HCT116 (cell line): ENCODE data around the gene LMO7. TPM values are rescaled to one million over a fixed set of nuclear protein-coding genes. Genes with fewer than 3 reads are reported as not detected.

ENCODE experiments used
- ATAC-seq: fragments of 200-7000 bp; cut with Tn5 transposase; 2 replicates; pipeline ENCODE4 v1.9.1; 2020; ENCODE audit warnings: mild to moderate bottlenecking, moderate library complexity
- BruUV-seq: library from RNA; stranded (reverse); fragments of 400-500 nt; replicated peaks from 2 replicates; lab custom pipeline; 2021; lab: Mats Ljungman, UMichigan
- CTCF ChIA-PET: fragments of 300-600 bp; sonication (Branson Sonifier 250); formaldehyde crosslinking; loops from one replicate; lab custom pipeline; 2021; ENCODE audit warnings: antibody characterized with exemption; lab: Charles Lee
- POLR2A ChIA-PET: fragments of 300-600, 350-600 bp; sonication (Branson Sonifier 250); formaldehyde crosslinking; loops from one replicate; lab custom pipeline; 2021; ENCODE audit warnings: antibody characterized with exemption; lab: Charles Lee
- RAD21 ChIA-PET, 2 experiments: fragments of 300-600 bp; sonication (Branson Sonifier 250); formaldehyde crosslinking; loops; one replicate each; lab custom pipeline; 2023; ENCODE audit warnings: low total read pairs in 2 of 2; ENCODE audit not compliant: uncharacterized antibody in 2 of 2, unreplicated experiment in 2 of 2, low non-redundant PET in 1 of 2; lab: Charles Lee
- DNase-seq: peaks from one replicate; pipeline ENCODE4 v3.0.0-alpha.2; 2010; ENCODE audit warnings: low read depth, low spot score
- H2AFZ ChIP-seq: fragments of 200-600 bp; shearing (Covaris generic), sonication (generic); 2 replicates; pipeline ENCODE4 v1.6.1; 2017; ENCODE audit warnings: low read depth, mixed run types, mixed read lengths, antibody characterized with exemption, low read length; ENCODE audit not compliant: poor library complexity, severe bottlenecking
- H3K27ac ChIP-seq: 2 replicates; pipeline ENCODE4 v1.5.1; 2012; ENCODE audit warnings: low read depth, low read length
- H3K27me3 ChIP-seq: fragments of 200-600 bp; sonication (generic); 2 replicates; pipeline ENCODE4 v1.6.1; 2016; ENCODE audit warnings: mixed run types, low read length, mixed read lengths; ENCODE audit not compliant: insufficient read depth
- H3K36me3 ChIP-seq, 2 experiments: fragments of 200-500 bp in 1 of 2; fragments of 200-600 bp in 1 of 2; sonication (Bioruptor generic) in 1 of 2; sonication (generic) in 1 of 2; 2 replicates each; pipeline versions ENCODE4 v1.5.1 to v1.6.1; 2014 to 2016; ENCODE audit warnings: low read length in 2 of 2, inconsistent platforms in 1 of 2, mixed read lengths in 1 of 2, mixed run types in 1 of 2; ENCODE audit not compliant: insufficient read depth in 2 of 2, control insufficient read depth in 1 of 2
- H3K4me1 ChIP-seq, 2 experiments: fragments of 200-600 bp in 1 of 2; sonication (generic) in 1 of 2; 2 replicates each; pipeline versions ENCODE4 v1.5.1 to v1.6.1; 2012 to 2017; ENCODE audit warnings: low read length in 2 of 2, inconsistent platforms in 1 of 2, mild to moderate bottlenecking in 1 of 2, mixed read lengths in 1 of 2, mixed run types in 1 of 2, moderate library complexity in 1 of 2; ENCODE audit not compliant: insufficient read depth in 2 of 2, control insufficient read depth in 1 of 2
- H3K4me2 ChIP-seq: fragments of 200-600 bp; sonication (generic); 2 replicates; pipeline ENCODE4 v1.6.1; 2017; ENCODE audit warnings: mixed run types, low read length, mixed read lengths
- H3K4me3 ChIP-seq, 2 experiments: fragments of 200-600 bp in 1 of 2; sonication (generic) in 1 of 2; replicated peaks in 1 of 2; 2 replicates each; pipeline ENCODE4 v1.5.1; 2011 to 2016; ENCODE audit warnings: low read length in 2 of 2, control low read depth in 1 of 2, low read depth in 1 of 2, mild to moderate bottlenecking in 1 of 2, mixed read lengths in 1 of 2, mixed run types in 1 of 2
- H3K79me2 ChIP-seq: fragments of 200-600 bp; sonication (generic); 2 replicates; pipeline ENCODE4 v1.6.1; 2017; ENCODE audit warnings: mild to moderate bottlenecking, mixed run types, low read length, moderate library complexity, mixed read lengths; ENCODE audit not compliant: insufficient read depth
- H3K9ac ChIP-seq: fragments of 200-600 bp; sonication (generic); 2 replicates; pipeline ENCODE4 v1.6.1; 2016; ENCODE audit warnings: low read length, mixed read lengths
- H3K9me2 ChIP-seq: fragments of 200-600 bp; sonication (generic), shearing (Covaris generic); 2 replicates; pipeline ENCODE4 v1.6.1; 2017; ENCODE audit warnings: mixed run types, mild to moderate bottlenecking, moderate library complexity; ENCODE audit not compliant: insufficient read depth
- H3K9me3 ChIP-seq, 2 experiments: fragments of 200-500 bp in 1 of 2; fragments of 200-600 bp in 1 of 2; sonication (Bioruptor generic) in 1 of 2; sonication (generic) in 1 of 2; 2 replicates each; pipeline ENCODE4 v1.6.1; 2014 to 2017; ENCODE audit warnings: low read length in 2 of 2, mixed read lengths in 2 of 2, inconsistent platforms in 1 of 2, low read depth in 1 of 2, mild to moderate bottlenecking in 1 of 2, mixed run types in 1 of 2, moderate library complexity in 1 of 2; ENCODE audit not compliant: control insufficient read depth in 1 of 2, insufficient read depth in 1 of 2
- H4K20me1 ChIP-seq: fragments of 200-600 bp; sonication (generic), shearing (Covaris generic); 2 replicates; pipeline ENCODE4 v1.6.1; 2017; ENCODE audit warnings: mixed run types, mild to moderate bottlenecking, moderate library complexity; ENCODE audit not compliant: insufficient read depth
- ATF3 ChIP-seq: IDR thresholded peaks from 2 replicates; pipeline ENCODE4 v1.6.1; 2012
- CTCF ChIP-seq, 3 experiments: fragments of 200-600 bp in 1 of 3; sonication (generic) in 1 of 3; IDR thresholded peaks in 2 of 3; conservative IDR thresholded peaks in 1 of 3; 2 replicates each; pipeline ENCODE4 v1.5.1; 2012 to 2017; ENCODE audit warnings: low read depth in 2 of 3, low read length in 2 of 3, antibody characterized with exemption in 1 of 3, borderline replicate concordance in 1 of 3, control low read depth in 1 of 3, mild to moderate bottlenecking in 1 of 3, mixed read lengths in 1 of 3, mixed run types in 1 of 3, moderate library complexity in 1 of 3; ENCODE audit not compliant: insufficient read depth in 1 of 3
- POLR2AphosphoS5 ChIP-seq: IDR thresholded peaks from 2 replicates; pipeline ENCODE4 v1.6.1; 2011; ENCODE audit warnings: mild to moderate bottlenecking, low read depth, low read length, moderate library complexity
- SIN3A ChIP-seq: IDR thresholded peaks from 2 replicates; pipeline ENCODE4 v1.6.1; 2012; ENCODE audit warnings: low read depth
- intact Hi-C: fragments of 100-400 bp; cut with micrococcal nuclease; formaldehyde crosslinking; loops from 2 replicates; pipeline ENCODE4 v1.10.0; 2022
- total RNA-seq: library from RNA; stranded (reverse); gene quantifications from one replicate; pipeline ENCODE4 v1.2.1, GENCODE V29; 2021; ENCODE audit not compliant: unreplicated experiment

The LMO7 gene
- total RNA-seq, 1 experiment from 2014 or later, result 8.1 TPM

GRCh38 chr13:75656425-75656989 is 20.4 kb downstream of the LMO7 start:
- RAD21 ChIA-PET, result no interaction called here

More at GRCh38 chr13:75656425-75656989, 20.4 kb downstream of the LMO7 start:
- H3K4me1 ChIP-seq, result no peaks in the 10 kb centered on the region
- DNase-seq (no peak), ATAC-seq (no peak)
- TF ChIP-seq POLR2AphosphoS5 (no peak), CTCF (IDR thresholded peaks at IDR 0.05 in 2 of 3, conservative IDR thresholded peaks at IDR 0.05 in 1 of 3; ENCODE audit: borderline replicate concordance in 1 of 3, insufficient read depth in 1 of 3, low read depth in 2 of 3, low read length in 2 of 3) (no peak), SIN3A (no peak), ATF3 (no peak)
- TF ChIP-seq, all 23 proteins: peak for 0
- H3K9me3 ChIP-seq, result no peaks in the 10 kb centered on the region
- H3K9ac ChIP-seq, result no peak overlapping the region
- no peak overlapping the region for H2AFZ ChIP-seq
- BruUV-seq, result no TSS peak
- POLR2A ChIA-PET, result no interaction called here
- CTCF ChIA-PET, result no interaction called here
- no peaks in the 10 kb centered on the region for H3K79me2 ChIP-seq
- H3K27ac ChIP-seq, result no peak overlapping the region
- intact Hi-C loops, result no loop called here
- no peaks in the 10 kb centered on the region for H3K36me3 ChIP-seq
- H3K4me3 ChIP-seq, result no peak overlapping the region
- H3K27me3 ChIP-seq, result no peaks in the 10 kb centered on the region
- no peaks in the 10 kb centered on the region for H3K9me2 ChIP-seq
- no peaks in the 10 kb centered on the region for H4K20me1 ChIP-seq
- no peak overlapping the region for H3K4me2 ChIP-seq
